ENCODE measurements around the gene NPHP1. TPM values are rescaled to one million over a fixed set of nuclear protein-coding genes. Genes with fewer than 3 reads are reported as not detected.

The NPHP1 gene
- total and polyA plus RNA-seq, 4 donors = 0.33 to 0.88 (median 0.35) TPM

- WGBS = 38% methylated on average over 3 of the region's 3 CpGs
- Histone ChIP-seq H3K27ac (ENCODE audit: low read depth in 1 of 2, low read length in 2 of 2) (no peak overlapping the region), H3K36me3 (ENCODE audit: control insufficient read depth in 4 of 4, insufficient read depth in 3 of 4, low read depth in 1 of 4, low read length in 3 of 4) (no peaks in the 10 kb centered on the region), H3K9ac (ENCODE audit: low read depth in 1 of 2, low read length in 2 of 2) (no peak overlapping the region), H3K27me3 (ENCODE audit: control insufficient read depth in 4 of 4, insufficient read depth in 4 of 4, low read length in 3 of 4) (peaks cover 0 to 6% (median 0%) of the 10 kb centered on the region in 4 donors), H3K4me1 (ENCODE audit: control insufficient read depth in 4 of 4, insufficient read depth in 4 of 4, low read length in 3 of 4) (peaks cover 0 to 6% (median 5%) of the 10 kb centered on the region in 4 donors), H3K9me3 (ENCODE audit: control insufficient read depth in 4 of 4, low read length in 3 of 4) (peaks cover 0 to 3% (median 0%) of the 10 kb centered on the region in 4 donors), H3K4me3 (ENCODE audit: low read depth in 1 of 3, low read length in 3 of 3) (no peak overlapping the region)
- no peak for DNase-seq (ENCODE audit: low spot score)
- TF ChIP-seq NR2F2 (IDR thresholded peaks at IDR 0.05) (no peak), YY1 (IDR thresholded peaks at IDR 0.05) (no peak), MAX (IDR thresholded peaks at IDR 0.05) (no peak), RAD21 (IDR thresholded peaks at IDR 0.05) (no peak), SP1 (IDR thresholded peaks at IDR 0.05) (no peak), ZBTB33 (IDR thresholded peaks at IDR 0.05) (no peak), GABPA (IDR thresholded peaks at IDR 0.05 in 1 of 2, conservative IDR thresholded peaks at IDR 0.05 in 1 of 2) (no peak)
Observed at GRCh38 chr2:110216199-110216598, 11.4 kb upstream of the NPHP1 start.

GRCh38 chr2:110215566-110216158, 10.8 kb upstream of the NPHP1 start:
- Histone ChIP-seq H3K4me1 (ENCODE audit: control insufficient read depth in 4 of 4, insufficient read depth in 4 of 4, low read length in 3 of 4) (peaks cover 0 to 9% (median 9%) of the 10 kb centered on the region in 4 donors), H3K36me3 (ENCODE audit: control insufficient read depth in 4 of 4, insufficient read depth in 3 of 4, low read depth in 1 of 4, low read length in 3 of 4) (no peaks in the 10 kb centered on the region), H3K9me3 (ENCODE audit: control insufficient read depth in 4 of 4, low read length in 3 of 4) (peaks cover 0 to 3% (median 0%) of the 10 kb centered on the region in 4 donors), H3K4me3 (ENCODE audit: low read depth in 1 of 3, low read length in 3 of 3) (no peak overlapping the region), H3K9ac (ENCODE audit: low read depth in 1 of 2, low read length in 2 of 2) (no peak overlapping the region), H3K27me3 (ENCODE audit: control insufficient read depth in 4 of 4, insufficient read depth in 4 of 4, low read length in 3 of 4) (peaks cover 0 to 6% (median 0%) of the 10 kb centered on the region in 4 donors), H3K27ac (ENCODE audit: low read depth in 1 of 2, low read length in 2 of 2) (no peak overlapping the region)
- 75% methylated on average over 4 of the region's 4 CpGs for WGBS
- TF ChIP-seq ZBTB33 (IDR thresholded peaks at IDR 0.05) (no peak), NR2F2 (IDR thresholded peaks at IDR 0.05) (no peak), FOXA2 (IDR thresholded peaks at IDR 0.05) (no peak), HNF4G (IDR thresholded peaks at IDR 0.05) (no peak), GABPA (IDR thresholded peaks at IDR 0.05 in 1 of 2, conservative IDR thresholded peaks at IDR 0.05 in 1 of 2) (no peak), RAD21 (IDR thresholded peaks at IDR 0.05) (no peak), FOXA1 (IDR thresholded peaks at IDR 0.05) (no peak), RXRA (IDR thresholded peaks at IDR 0.05) (no peak), TAF1 (conservative IDR thresholded peaks at IDR 0.05) (no peak), EGR1 (IDR thresholded peaks at IDR 0.05; ENCODE audit: low read depth in 2 of 2) (no peak), CTCF (IDR thresholded peaks at IDR 0.05; ENCODE audit: low read depth, low read length, missing input control) (no peak), ATF3 (IDR thresholded peaks at IDR 0.05) (no peak), REST (IDR thresholded peaks at IDR 0.05) (no peak), MAX (IDR thresholded peaks at IDR 0.05) (no peak), YY1 (IDR thresholded peaks at IDR 0.05) (no peak), SP1 (IDR thresholded peaks at IDR 0.05) (no peak), HNF4A (conservative IDR thresholded peaks at IDR 0.05) (no peak), JUND (IDR thresholded peaks at IDR 0.05) (no peak)
- DNase-seq (ENCODE audit: low spot score) = no peak
